Femur (tissue), 1 donor: ENCODE measurements around the gene MYO5A.
"Not testable (repeated sequence)": the region's sequence is repeated elsewhere in the genome, so short reads cannot be mapped to it uniquely, and the experiment has no call there.

Experiments used
- DNase-seq: peaks from one replicate; pipeline ENCODE4 v3.0.0-alpha.2; 2017

The MYO5A gene

DNA sequence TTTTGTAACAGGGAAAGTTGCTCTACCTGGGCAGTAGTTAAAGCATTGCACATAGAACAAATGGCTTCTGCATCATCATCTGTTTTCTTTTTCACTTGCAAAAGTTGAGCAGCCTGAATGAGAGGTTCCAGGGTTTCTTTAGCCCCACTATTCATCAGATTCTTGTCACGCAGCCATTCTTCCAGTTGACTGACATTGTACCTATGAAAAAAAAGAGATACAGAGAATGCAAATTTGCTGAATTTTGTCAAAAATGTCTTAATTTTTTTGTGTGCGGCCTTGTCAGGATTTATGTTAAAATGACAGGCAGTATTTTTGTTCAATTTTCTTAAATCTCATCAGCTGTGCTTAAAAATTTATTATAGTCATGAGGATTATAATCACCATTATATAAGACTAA is 211.7 kb downstream of the MYO5A start:
- DNase-seq, result no peak

DNA sequence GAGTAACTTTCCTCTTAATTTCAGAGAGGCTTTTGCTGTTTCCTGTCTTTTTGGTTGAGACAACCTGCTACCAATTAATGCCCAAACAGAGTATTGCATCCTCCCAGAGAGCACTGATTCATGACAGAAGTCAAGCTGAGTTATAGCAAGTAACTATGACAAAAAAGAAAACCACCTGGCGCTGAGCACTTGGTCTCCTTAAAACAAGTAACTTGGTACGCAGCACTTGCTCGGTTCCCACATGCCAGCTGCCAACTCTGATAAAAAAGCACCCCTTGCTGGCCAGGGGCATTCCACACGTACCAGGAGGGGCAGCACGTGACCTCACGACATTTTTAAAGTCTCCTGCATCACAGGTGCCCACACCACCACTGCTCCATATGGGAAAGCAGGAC is 219.5 kb downstream of the MYO5A start:
- no peak for DNase-seq

DNA sequence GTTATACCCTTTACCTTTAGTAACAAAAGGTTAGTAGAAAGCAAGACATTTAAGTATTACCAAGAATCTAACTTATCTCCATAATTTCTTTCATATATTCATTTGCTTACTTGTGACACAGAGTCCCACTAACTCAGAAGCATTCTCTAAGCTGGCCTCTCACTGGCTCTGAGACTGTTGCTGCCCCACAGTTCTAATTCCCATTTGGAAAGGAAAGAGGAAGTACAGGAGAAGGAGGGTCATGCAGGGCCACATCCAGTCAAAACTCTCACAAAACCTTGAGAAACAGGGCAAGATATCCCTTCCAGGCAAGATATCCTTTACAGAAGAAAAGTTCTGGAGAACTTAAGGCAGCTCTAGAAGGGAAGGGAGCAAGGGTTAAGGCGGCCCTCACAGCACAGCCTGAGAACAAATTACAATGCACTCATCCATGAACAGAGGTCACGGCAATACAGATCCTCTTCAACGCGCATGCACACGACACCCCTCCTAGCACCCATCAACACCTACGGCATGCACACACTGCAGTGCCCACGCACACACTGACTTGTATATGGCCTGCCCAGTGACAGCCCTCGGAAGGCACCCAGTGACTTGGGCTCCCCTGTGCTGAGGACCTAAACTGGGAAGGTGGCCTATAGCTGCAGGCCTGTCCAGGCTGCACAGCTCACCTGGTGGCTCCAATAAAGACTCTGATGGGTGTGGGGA is 220.1 kb downstream of the MYO5A start:
- DNase-seq, result no peak

DNA sequence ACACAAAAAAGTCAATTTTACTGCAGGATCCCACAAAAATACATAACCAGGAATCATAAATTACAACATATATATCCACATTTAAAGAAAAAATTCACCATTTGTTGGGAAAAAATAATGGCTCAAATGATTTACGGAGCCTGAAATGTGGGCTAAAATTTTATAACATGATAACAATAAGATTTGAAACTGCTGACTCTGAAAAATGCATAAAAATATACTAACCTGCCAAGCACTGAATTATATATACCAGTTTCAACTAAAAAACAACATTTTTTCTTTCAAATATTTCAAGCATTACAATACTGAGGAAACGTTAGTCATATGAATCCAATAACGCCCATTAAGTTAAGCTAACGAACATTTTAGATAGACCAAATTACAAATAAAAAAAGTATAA is 220.8 kb downstream of the MYO5A start:
- no peak for DNase-seq

DNA sequence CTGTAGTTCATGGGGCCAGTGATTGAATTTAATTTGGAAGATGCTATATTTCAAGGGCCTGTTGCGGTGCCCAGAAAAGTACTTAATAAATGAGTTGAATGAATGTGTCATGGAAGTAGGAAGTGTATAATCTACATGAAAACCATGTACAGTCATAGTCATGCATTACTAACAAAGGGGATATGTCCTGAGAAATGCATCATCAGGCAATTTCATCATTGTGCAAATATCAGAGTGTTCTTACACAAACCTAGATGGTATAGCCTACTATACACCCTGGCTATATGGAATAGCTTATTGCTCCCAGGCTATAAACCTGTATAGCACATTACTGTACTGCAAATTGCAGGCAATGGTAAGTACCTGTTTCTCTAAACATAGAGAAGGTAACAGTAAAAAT is 222.4 kb downstream of the MYO5A start:
- DNase-seq, result no peak

DNA sequence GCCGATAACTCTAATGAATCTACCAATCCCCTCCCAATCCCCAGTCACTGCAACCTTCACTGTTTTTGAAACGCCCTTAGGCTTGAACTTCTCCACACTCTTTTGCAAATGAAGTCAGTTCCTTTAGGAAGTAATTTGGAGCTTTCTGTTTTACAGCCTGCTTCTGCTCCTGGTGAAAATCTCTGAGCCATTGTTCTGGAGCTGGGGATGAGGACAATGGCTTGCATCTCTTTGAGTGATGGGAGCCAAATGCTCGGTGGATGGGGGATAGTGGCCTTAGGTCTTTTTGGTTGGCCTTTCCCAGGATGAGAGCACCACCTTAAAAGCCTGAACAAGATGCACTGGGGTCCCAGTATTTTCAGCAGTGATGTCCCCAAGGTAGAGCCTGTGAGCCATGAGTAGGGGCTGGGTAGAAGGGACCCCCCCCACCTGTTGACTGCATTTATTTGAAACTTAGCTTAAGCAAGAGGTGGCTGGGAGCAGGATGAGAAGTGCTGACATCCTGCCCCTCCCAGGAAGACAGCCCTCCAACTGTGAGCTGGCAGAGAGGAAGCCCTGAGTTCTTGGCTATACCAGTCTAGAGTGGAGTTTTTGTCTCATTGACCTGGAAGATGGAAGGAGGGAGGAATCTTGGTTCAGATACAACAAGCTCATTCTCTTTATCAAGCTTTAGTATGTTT is 225.4 kb downstream of the MYO5A start:
- no peak for DNase-seq

DNA sequence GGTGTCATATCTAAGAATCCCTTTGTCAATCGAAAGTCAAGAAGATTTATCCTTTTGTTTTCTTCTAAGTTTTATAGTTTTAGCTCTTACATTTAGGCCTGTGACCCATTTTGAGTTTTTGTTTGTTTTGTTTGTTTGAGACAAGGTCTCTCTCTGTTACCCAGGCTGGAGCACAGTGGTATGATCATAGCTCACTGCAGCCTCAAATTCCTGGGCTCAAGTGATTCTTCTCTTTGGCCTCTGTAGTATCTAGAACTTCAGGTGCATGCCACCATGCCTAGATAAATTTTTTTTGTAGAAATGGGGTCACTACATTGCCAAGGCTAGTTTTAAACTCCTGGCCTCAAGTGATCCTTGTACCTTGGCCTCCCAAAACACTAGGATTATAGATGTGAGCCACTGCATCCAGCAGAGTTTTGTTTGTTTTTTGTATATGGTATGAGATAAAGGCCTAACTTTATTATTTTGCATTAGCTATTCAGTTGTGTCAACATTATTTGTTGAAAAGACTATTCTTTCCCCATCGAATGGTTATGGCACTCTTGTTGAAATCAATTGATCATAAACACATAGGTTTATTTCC is 227.3 kb downstream of the MYO5A start:
- no peak for DNase-seq

DNA sequence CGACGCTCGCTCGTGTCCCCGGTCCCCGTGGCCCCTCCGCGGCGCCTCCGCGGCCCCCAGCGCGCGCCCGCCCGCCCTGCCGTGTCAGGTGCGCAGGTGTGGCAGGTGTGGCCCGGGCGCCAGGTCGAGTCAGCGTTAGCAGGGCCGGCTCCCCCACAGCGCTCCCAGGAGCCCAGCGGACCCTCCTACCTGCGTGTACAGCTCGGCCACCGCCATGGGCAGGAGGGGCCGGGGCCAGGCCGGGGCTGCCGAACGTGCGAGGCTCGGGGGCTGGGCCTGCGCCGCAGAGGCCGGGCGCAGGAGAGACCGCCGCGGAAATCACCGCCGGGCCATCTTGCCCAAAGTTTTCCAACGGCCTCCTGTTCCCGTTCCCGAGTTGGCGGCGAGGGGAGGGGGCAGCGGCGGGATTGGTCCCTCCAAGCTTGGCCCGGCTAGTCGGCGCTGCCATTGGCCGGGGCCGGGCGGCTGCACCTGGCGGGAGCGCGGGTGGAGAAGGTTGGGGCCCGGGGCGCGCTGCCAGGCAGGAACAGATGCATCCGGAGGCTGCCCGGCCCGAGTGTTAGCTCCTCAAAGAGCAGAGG is 233.2 kb downstream of the MYO5A start, which contains the start of gene MYO5C:
MYO5C (minus strand) TSS at position 384 of the 581 bp plus-strand sequence; CDS start at position 216, 168 bp downstream.
- DNase-seq, result peak; percentile 87

DNA sequence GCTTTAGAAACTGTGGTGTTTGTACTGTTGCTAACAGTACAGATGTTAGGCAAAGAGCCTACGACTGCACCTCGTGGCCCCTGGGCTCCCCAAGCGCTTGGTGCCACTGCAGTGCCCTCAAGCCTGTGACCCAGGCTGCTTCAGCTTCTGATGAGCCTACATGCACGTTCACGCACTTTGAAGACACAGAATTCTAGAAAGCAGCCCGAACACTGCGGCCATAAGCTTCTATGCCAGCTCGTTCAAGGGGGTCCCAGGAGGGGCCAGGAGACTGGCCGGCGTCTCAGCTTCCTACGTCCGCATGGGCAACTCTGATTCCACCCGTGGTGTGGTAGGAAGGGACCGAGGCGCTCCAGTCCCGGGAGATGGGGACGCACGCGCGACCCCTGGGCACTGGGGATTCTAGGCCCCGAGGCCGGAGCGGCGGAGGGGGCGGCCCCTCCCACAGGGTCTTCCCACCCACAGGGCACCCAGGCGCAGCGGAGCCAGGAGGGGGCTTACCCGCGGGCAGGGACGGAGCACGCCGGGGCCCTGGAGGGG is 233.7 kb downstream of the MYO5A start:
- no peak for DNase-seq

DNA sequence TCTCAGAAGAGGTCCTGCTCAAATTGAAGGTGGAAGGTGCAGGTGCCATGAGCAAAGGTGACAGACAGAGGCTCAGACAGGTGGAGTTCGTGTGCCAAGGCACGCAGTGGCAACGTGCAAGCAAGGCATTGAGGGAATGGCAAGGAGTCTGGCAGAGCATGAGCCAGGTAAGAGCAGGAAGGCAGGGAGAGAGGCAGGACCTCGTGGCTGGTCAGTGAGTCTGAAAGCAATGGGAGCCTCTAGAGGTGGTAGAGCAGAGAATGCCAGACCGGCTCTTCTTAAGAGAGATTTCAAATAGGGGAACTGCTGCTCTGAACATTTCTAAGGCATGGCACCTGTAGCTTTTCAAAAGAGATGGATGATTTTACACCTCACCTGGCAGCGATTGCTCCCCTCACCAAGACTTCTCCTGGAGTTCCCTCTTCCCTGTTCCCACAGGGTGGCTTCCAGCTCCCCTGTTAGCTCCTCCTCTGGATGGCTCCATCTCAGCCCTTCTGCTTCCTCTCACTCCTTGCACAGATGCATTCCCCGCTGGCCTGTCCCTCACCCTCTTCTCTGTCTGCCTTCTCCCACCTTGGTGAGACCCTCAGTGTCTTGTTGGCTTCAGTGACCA is 235.8 kb downstream of the MYO5A start:
- DNase-seq, result no peak

DNA sequence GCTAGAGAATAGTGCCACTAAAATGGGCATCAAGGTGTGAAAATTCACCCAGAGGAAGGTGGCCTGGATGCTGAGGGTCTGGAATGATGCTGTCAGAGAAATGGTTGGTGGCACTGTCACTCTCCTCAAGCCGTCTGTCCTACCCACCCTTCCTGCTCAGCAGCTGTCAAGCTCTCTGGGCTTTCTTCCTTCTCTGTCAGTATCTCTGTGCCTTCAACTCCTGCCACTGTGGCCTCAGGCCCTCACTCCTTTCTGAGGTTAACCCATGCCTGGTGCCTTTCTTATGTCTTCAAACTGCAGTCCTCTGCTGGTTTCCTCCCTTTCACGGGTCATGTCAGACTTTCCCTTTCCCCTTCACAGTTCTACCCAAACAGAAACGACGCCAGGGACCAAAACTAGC is 237.5 kb downstream of the MYO5A start:
- DNase-seq, result no peak

DNA sequence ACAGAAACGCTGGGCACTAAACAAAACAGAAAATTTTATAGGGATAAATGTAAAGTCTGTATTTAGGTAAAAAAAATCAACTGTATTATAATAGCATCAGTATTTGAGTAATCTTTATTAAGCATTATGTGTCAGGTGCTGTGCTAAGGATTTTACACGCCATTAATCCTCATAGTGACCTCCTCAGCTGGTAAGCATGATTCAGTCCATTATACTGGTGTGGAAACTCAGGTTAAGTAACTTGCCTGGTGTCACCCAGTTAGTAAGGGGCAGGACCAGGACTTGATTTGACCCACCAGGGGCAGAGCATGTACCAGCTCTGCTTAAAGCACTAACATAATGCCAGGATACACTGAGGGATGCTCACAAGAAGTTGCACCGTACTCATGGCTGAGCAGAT is 237.9 kb downstream of the MYO5A start:
- DNase-seq, result no peak

DNA sequence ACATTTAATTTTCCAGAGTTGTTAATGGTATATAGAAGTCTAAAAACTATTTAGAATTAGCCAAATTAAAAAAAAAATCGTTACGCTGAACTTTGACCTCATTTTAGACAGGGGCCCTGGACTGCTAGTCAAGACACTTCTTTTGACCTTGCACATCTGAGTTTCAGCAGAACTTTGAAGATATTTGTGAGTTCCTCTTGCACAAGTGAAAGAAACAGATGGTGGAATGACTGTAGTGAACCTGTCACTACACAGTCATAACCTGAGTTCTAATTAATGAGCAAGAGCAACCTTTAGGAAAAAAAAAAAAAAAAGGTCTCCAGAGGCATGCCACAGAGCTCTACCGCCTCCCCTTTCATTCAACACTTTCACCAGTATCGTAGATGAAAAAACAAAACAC is 238.4 kb downstream of the MYO5A start:
- DNase-seq, result no peak

DNA sequence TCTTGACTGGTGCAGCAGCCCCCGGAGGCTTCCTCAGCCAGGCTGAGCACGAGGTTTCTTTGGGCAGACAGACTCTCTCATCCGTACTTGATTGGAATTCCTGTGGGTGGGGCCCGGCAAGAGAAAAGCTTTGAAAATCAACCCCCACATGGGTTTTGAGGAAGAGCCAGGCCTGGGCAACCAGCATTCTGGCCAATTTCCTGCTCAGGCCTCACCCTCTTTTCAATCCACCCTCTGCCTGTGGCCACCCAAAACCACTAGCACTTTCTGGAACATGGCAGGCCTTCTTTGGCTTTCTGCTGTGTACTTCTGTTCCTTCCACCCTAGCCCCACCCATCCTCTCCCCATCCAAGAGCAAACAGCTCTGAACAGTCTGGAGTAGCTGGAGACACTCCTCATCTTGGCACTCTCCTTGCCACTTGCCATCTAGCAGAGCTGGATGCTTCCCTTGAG is 239.0 kb downstream of the MYO5A start:
- DNase-seq, result peak; percentile 34

DNA sequence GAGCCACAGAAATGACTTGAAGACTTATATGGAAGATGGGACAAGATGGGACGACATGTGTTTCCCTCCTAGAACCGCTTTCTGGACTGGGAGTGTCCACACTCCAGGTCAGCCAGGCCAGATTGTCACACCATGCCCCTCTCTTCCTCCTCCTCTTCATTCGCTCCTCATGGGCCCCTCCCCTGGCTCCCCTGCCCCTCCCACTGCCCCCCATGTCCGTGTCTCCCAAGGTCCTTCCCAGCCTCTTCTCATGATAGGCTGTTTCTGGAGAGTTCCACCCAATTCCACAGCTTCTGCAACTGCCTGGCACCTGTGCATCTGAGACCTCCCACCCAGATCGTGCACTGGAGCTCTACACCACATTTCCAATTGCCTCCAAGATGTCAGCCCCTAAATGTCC is 239.7 kb downstream of the MYO5A start:
- no peak for DNase-seq

DNA sequence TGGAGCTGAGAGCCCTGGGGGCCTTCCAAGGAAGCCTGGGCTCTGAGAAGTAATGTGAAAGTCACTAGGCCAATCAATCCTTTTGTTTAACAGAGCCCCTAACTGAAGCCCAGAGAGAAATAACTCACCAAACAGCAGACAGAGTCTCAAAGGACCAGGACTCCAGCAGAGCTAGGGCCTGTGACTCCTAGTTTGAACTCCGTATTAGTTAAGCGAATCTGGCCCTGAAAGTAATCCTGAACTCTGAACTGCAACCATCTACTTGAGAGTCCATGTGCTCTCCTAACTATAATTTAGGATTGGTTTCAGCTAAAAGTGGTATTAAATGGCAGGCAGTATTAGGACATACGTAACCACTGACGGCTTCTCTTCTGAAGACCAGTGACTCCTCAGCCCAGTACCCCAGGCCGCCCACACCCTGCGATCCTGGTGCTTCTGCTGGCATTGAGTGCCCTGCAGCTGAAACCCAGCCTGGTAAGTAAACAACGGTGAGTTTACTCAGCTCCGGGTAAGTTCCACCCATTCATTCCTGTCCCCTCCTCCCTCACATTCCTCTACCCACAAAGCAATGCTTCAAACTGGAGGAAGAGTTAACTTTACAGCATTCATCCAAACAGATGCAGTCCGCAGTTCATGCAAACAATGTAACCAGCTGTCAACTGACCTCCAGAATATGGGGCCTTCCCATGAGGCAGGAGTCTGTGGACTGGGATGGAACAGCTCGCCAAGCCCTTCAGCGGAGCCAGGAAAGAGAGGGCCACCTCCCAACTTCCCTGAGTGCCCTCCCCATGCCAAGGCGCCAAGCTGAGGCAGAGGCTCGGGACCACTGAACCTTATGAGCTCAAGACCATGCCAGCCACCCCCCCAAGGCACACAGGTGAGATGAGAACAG is 240.4 kb downstream of the MYO5A start:
- DNase-seq, result no peak

DNA sequence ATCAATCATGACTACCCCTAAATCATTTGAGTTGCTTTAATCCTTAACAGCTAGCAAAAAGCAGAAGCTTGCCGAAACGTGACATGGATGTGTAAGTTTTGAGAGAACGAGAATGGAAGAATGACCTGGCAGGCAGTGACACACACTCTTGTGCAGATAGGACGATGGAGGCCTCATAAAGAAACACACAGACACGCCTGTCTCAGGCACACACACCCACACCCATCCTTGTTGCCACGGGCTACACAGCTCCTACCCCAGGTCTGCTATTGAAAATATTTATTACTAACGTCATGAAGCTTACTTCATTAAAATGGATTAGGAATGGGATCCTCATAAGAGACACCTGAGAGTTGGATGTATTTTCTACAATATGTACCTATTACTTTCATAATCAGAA is 241.6 kb downstream of the MYO5A start:
- no peak for DNase-seq

DNA sequence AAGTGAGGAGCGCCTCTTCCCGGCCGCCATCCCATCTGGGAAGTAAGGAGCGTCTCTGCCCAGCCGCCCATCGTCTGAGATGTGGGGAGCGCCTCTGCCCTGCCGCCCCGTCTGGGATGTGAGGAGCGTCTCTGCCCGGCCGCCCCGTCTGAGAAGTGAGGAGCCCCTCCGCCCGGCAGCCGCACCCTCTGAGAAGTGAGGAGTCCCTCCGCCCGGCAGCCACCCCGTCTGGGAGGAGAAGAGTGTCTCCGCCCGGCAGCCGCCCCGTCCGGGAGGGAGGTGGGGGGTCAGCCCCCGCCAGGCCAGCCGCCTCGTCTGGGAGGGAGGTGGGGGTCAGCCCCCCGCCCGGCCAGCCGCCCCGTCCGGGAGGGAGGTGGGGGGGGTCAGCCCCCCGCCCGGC is 242.7 kb downstream of the MYO5A start:
- DNase-seq, result not testable (repeated sequence)

DNA sequence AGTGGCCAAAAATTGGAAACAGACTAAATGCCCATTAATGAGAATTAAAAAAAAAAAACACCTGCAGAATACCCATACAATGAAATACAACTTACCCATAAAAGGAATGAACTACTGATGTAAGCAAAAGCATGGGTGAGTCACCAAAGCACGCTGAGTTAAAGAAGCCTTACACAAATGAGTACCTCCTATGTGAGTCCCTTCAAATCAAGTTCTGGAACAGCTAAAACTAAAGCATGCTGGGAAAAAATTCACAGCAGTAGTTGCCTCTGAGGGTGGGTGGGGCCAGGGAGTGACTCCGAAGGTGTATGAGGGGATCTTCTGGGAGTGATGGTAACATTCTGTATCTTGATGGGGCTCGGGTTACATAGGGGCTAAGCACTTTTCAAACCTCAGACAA is 244.5 kb downstream of the MYO5A start:
- no peak for DNase-seq

DNA sequence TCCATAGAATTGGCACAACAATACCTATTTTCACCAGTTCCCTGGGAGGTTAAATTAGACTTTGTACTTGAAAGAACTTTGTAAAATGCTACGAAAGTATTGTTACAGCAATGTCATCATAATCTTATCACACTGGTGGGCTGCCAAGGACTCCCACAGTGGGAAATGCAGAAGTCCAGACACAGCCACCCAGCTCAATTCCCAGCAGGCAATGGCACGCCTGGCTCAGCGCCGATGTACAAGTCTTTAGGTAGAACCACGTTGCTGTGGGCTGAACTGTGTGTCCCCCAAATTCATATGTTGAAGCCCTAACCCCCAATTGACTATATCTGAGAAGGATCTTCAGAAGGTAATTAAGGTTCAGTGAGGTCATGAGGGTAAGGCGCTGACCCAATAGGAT is 245.4 kb downstream of the MYO5A start:
- DNase-seq, result no peak

DNA sequence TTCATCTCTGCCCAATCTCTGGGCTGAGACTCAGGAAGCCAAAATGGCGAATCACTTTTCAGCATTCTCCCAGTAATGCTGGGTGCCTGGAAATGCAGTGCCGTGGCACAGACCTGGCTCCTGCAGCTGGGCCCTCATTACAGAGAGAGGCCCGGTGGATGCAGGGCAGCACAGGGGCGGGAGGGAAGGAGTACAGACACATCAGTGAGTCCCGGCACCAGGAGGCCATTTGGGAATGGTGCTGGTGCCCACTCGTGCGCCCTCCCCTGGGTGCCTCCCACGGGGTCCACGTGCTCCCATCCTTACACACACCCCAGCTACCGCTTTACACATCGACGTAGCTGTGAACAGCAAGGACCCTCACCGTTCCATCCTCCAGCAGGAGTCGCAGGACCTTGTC is 246.3 kb downstream of the MYO5A start:
- DNase-seq, result no peak
